ENCODE measurements around the gene DOK3.

DOK3 gene

GRCh38 chr5:177530638-177531037, 21.0 kb upstream of the DOK3 start:
- no peak for DNase-seq (ENCODE audit: low read depth in 1 of 2, low spot score in 1 of 2)
- Histone ChIP-seq H3K4me3 (replicated peaks; ENCODE audit: insufficient read depth, low read length) (no peak overlapping the region), H3K27ac (replicated peaks) (no peak overlapping the region), H3K27me3 (ENCODE audit: insufficient read depth, poor library complexity, severe bottlenecking) (no peaks in the 10 kb centered on the region)
- TF ChIP-seq SPI1 (IDR thresholded peaks at IDR 0.05; ENCODE audit: borderline replicate concordance, low read depth) = no peak
- TF ChIP-seq REST (IDR thresholded peaks at IDR 0.05; ENCODE audit: insufficient replicate concordance, low read depth) = no peak
- no peak for TF ChIP-seq CTCF (IDR thresholded peaks at IDR 0.05; ENCODE audit: insufficient read depth, low read length)
- TF ChIP-seq POLR2AphosphoS5 (IDR thresholded peaks at IDR 0.05; ENCODE audit: low read depth) = no peak
- no peak for TF ChIP-seq GABPA (IDR thresholded peaks at IDR 0.05; ENCODE audit: low read depth)

- no peak for DNase-seq (ENCODE audit: low read depth in 1 of 2, low spot score in 1 of 2)
- no peak overlapping the region for H3K4me3 ChIP-seq (replicated peaks; ENCODE audit: insufficient read depth, low read length)
- no peaks in the 10 kb centered on the region for H3K27me3 ChIP-seq (ENCODE audit: insufficient read depth, poor library complexity, severe bottlenecking)
- TF ChIP-seq POLR2AphosphoS5 (IDR thresholded peaks at IDR 0.05; ENCODE audit: low read depth) = no peak
- no peak for TF ChIP-seq REST (IDR thresholded peaks at IDR 0.05; ENCODE audit: insufficient replicate concordance, low read depth)
- TF ChIP-seq SPI1 (IDR thresholded peaks at IDR 0.05; ENCODE audit: borderline replicate concordance, low read depth) = no peak
- no peak overlapping the region for H3K27ac ChIP-seq (replicated peaks)
Measured at GRCh38 chr5:177529247-177530203, 19.9 kb upstream of the DOK3 start.

- TF ChIP-seq REST (IDR thresholded peaks at IDR 0.05; ENCODE audit: insufficient replicate concordance, low read depth) = no peak
- no peak for TF ChIP-seq GABPA (IDR thresholded peaks at IDR 0.05; ENCODE audit: low read depth)
- TF ChIP-seq CTCF (IDR thresholded peaks at IDR 0.05; ENCODE audit: insufficient read depth, low read length) = no peak
- no peak overlapping the region for H3K4me3 ChIP-seq (replicated peaks; ENCODE audit: insufficient read depth, low read length)
- no peak overlapping the region for H3K27ac ChIP-seq (replicated peaks)
- no peak for DNase-seq (ENCODE audit: low read depth in 1 of 2, low spot score in 1 of 2)
- no peaks in the 10 kb centered on the region for H3K27me3 ChIP-seq (ENCODE audit: insufficient read depth, poor library complexity, severe bottlenecking)
Measured at GRCh38 chr5:177528631-177529030, 19.0 kb upstream of the DOK3 start.
